ENCODE data around the gene CENPX. TPM values are rescaled to one million over a fixed set of nuclear protein-coding genes. Genes with fewer than 3 reads are reported as not detected.

Gene CENPX
- total and polyA plus RNA-seq, 2 of the 13 experiments (the other 11 are each of a cell fraction or from before 2014, with no cell fraction given): 92.7 to 170 TPM

GRCh38 chr17:82065638-82066303 is 43.1 kb upstream of the CENPX start, which contains the start of gene DUS1L (continued):
- TF ChIP-seq NFE2L1 (CRISPR knock-in tag; IDR thresholded peaks at IDR 0.05; ENCODE audit: borderline replicate concordance) (peak; percentile 79; the same call in 1 of the 2 replicates), MBD4 (IDR thresholded peaks at IDR 0.05; ENCODE audit: borderline replicate concordance, low read length) (no peak), ZNF691 (CRISPR knock-in tag; IDR thresholded peaks at IDR 0.05; ENCODE audit: borderline replicate concordance, low read depth) (peak; percentile 98; the same call in 1 of the 2 replicates), ZNF710 (CRISPR knock-in tag; IDR thresholded peaks at IDR 0.05; ENCODE audit: borderline replicate concordance) (peak; percentile 35; the same call in 1 of the 2 replicates), SKIL (CRISPR knock-in tag; IDR thresholded peaks at IDR 0.05; ENCODE audit: borderline replicate concordance) (0 out of 2 replicates have a peak, but pooled peaks have one; percentile 34), ZNF546 (CRISPR knock-in tag; conservative IDR thresholded peaks at IDR 0.05) (no peak), RBFOX2 (IDR thresholded peaks at IDR 0.05; ENCODE audit: low read depth, low read length) (peak; percentile 78), SALL1 (CRISPR knock-in tag; IDR thresholded peaks at IDR 0.05) (peak; percentile 88), DMTF1 (CRISPR knock-in tag; IDR thresholded peaks at IDR 0.05) (no peak), SP1 (IDR thresholded peaks at IDR 0.05) (no peak), SP1 (CRISPR knock-in tag; IDR thresholded peaks at IDR 0.05) (peak; percentile 96), AHDC1 (CRISPR knock-in tag; IDR thresholded peaks at IDR 0.05; ENCODE audit: borderline replicate concordance) (peak; percentile 61; the same call in 1 of the 2 replicates), CC2D1A (CRISPR knock-in tag; IDR thresholded peaks at IDR 0.05) (0 out of 2 replicates have a peak, but pooled peaks have one; percentile 15), ZMAT3 (CRISPR knock-in tag; conservative IDR thresholded peaks at IDR 0.05) (peak; percentile 60; the same call in 1 of the 2 replicates), POLR2AphosphoS2 (IDR thresholded peaks at IDR 0.05; ENCODE audit: low read depth, low read length) (no peak)

All from HepG2 (cell line).